Immature natural killer cell (primary cell): ENCODE results near the gene DAB2IP. TPM values are rescaled to one million over a fixed set of nuclear protein-coding genes. Genes with fewer than 3 reads are reported as not detected.

Experiments
- DNase-seq, 3 donors: peaks; one replicate each; pipeline ENCODE4 v3.0.0; 2022; ENCODE audit warnings: mixed read lengths in 1 of 3
- H3K27ac Mint-ChIP-seq, 6 donors: one replicate each; pipeline ENCODE4 v1.8.0; 2020; ENCODE audit warnings: mixed read lengths in 6 of 6, mild to moderate bottlenecking in 5 of 6, inconsistent platforms in 4 of 6, moderate library complexity in 3 of 6
- H3K27me3 Mint-ChIP-seq, 3 donors: one replicate each; pipeline ENCODE4 v1.8.0; 2020 to 2021; ENCODE audit warnings: low read depth in 3 of 3, mild to moderate bottlenecking in 3 of 3, mixed read lengths in 3 of 3, moderate library complexity in 3 of 3, inconsistent platforms in 1 of 3
- H3K36me3 Mint-ChIP-seq, 3 donors: one replicate each; pipeline ENCODE4 v1.8.0; 2020; ENCODE audit warnings: mixed read lengths in 3 of 3, inconsistent platforms in 2 of 3, mild to moderate bottlenecking in 2 of 3
- H3K4me1 Mint-ChIP-seq, 2 donors: one replicate each; pipeline ENCODE4 v1.8.0; 2020; ENCODE audit warnings: inconsistent platforms in 2 of 2, mild to moderate bottlenecking in 2 of 2, mixed read lengths in 2 of 2, moderate library complexity in 1 of 2
- H3K4me3 Mint-ChIP-seq, 5 donors: one replicate each; pipeline ENCODE4 v1.8.0; 2020; ENCODE audit warnings: mild to moderate bottlenecking in 5 of 5, mixed read lengths in 5 of 5, inconsistent platforms in 3 of 5, moderate library complexity in 3 of 5
- H3K9me3 Mint-ChIP-seq, 6 donors: one replicate each; pipeline ENCODE4 v1.8.0; 2020; ENCODE audit warnings: mild to moderate bottlenecking in 6 of 6, mixed read lengths in 6 of 6, inconsistent platforms in 4 of 6, moderate library complexity in 3 of 6
- polyA plus RNA-seq, 3 donors: library from polyadenylated mRNA; unstranded; fragments of 300-500 nt; fragmentation: Illumina TruSeq; gene quantifications; one replicate each; pipeline ENCODE4 v1.2.3, GENCODE V29; 2021

DAB2IP gene
- polyA plus RNA-seq, 3 donors from 2014 or later, result 0.06 to 1.1 TPM; not detected in 1

DNA sequence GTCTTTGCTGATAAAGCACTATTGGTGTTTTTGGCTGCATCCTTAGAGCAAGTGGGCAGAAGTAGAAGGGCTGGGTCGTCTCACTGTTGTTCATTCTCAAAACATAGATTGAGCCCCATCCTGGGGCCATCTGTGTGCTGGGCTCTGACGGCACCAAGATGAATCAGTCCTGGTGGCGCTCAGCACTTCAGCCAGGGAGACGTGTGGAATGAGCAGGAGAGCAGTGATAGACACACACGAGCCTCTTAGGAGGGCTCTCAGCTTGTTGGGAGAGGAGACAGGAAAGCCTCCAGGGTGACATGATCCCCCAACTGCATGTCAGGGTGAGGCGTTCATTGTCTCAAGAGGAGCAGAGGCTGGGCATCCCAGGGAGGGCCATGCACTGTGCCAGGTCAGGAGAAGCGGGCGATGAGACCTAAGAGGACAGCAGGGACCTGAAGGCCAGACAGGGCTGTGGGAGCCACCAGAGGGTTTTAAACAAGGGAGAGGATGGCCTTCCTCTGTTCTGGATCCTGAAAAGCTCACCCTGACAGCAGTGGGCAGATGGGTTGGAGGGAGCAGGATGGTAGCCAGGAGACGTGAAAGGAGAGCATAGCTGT, 115.8 kb downstream of the DAB2IP start:
- Mint-ChIP-seq H3K27me3 (peaks cover 0 to 5% (median 3%) of the 10 kb centered on the region in 3 donors), H3K9me3 (no peaks in the 10 kb centered on the region), H3K4me3 (no peak overlapping the region), H3K27ac (no peak overlapping the region), H3K36me3 (no peaks in the 10 kb centered on the region), H3K4me1 (no peaks in the 10 kb centered on the region)
- no peak for DNase-seq

DNA sequence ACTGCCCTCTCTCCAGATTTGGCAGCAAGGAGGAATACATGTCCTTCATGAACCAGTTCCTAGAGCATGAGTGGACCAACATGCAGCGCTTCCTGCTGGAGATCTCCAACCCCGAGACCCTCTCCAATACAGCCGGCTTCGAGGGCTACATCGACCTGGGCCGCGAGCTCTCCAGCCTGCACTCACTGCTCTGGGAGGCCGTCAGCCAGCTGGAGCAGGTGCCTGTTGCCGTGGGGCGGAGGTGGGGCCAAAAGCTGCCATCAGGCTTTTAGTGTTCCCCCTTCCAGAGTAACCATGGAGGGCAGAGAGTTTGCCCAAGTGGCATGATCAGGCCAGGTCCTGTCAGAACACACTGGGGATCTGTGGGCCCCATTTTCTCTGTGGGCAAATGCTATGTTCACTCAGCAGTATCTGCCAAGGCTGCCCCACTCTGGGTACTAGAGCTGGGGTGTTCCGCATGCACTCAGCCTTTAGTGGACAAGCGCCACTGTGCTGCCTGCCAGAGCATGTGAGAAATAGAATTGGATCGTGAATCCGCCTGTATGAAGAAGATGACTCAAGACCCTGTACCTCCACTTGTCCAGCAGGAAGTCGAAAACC, 117.1 kb downstream of the DAB2IP start:
- Mint-ChIP-seq H3K4me1 (no peaks in the 10 kb centered on the region), H3K27ac (no peak overlapping the region), H3K9me3 (no peaks in the 10 kb centered on the region), H3K27me3 (peaks cover 0 to 5% (median 3%) of the 10 kb centered on the region in 3 donors), H3K36me3 (no peaks in the 10 kb centered on the region), H3K4me3 (no peak overlapping the region)
- DNase-seq, result no peak

DNA sequence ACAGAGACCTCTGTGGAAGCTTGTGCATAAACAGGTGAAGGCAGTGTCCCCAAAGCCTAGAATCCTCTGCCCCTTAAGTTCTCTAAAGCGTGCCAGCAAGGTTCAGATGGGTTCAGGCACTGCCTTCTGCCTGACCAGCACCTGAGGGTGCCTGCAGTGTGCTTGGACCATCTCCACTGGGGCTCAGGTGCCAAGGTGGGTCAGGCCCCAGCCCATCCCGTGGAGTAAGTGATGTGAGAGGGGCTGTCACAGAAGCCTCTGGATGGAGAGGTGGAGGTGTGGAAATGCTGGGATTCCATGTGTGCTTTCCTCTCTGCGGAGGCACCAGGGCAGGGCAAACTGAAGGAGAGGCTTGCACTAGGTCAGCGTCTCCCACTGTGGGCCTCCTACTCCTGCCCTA, 118.5 kb downstream of the DAB2IP start:
- no peak overlapping the region for H3K27ac Mint-ChIP-seq
- no peak for DNase-seq
- no peaks in the 10 kb centered on the region for H3K36me3 Mint-ChIP-seq
- no peak overlapping the region for H3K4me3 Mint-ChIP-seq
- H3K27me3 Mint-ChIP-seq, result peaks cover 0 to 5% (median 1%) of the 10 kb centered on the region in 3 donors
- H3K4me1 Mint-ChIP-seq, result no peaks in the 10 kb centered on the region
- no peaks in the 10 kb centered on the region for H3K9me3 Mint-ChIP-seq

DNA sequence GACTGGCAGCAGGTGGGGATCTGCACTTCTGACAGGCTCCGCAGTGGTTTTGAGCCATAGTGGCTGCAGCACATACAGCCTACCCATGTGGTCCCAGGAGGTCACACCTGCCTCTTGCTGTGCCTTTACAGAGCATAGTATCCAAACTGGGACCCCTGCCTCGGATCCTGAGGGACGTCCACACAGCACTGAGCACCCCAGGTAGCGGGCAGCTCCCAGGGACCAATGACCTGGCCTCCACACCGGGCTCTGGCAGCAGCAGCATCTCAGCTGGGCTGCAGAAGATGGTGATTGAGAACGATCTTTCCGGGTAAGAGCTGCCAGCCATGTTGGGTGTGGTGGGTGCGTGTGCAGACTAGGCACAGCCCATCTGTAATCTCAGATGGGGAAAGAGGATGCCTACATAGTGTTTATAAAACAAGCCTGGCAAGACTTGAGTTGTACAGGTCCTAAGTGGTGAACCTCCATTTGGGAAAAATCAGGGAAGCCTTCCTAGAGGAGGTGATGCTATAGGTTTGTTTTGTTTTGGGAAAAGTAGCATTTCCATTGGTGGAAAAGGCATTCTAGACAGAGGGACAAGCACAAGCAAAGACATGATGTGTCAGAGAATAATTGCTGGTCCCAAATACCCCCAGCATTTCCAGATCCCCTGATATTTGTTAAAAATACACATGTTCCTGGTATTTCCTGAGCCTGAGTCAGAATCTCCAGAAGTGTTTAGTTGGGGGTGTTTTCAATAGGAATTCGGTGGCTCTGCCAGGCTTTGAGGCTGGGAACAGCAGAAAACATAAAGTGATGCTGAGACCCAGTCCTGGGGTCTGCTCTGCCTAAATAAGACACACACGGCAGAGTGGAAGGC, 119.2 kb downstream of the DAB2IP start:
- no peaks in the 10 kb centered on the region for H3K36me3 Mint-ChIP-seq
- H3K4me3 Mint-ChIP-seq, result no peak overlapping the region
- peaks cover 1 to 5% (median 2%) of the 10 kb centered on the region in 3 donors for H3K27me3 Mint-ChIP-seq
- H3K4me1 Mint-ChIP-seq, result no peaks in the 10 kb centered on the region
- no peak for DNase-seq
- H3K27ac Mint-ChIP-seq, result no peak overlapping the region
- no peaks in the 10 kb centered on the region for H3K9me3 Mint-ChIP-seq

DNA sequence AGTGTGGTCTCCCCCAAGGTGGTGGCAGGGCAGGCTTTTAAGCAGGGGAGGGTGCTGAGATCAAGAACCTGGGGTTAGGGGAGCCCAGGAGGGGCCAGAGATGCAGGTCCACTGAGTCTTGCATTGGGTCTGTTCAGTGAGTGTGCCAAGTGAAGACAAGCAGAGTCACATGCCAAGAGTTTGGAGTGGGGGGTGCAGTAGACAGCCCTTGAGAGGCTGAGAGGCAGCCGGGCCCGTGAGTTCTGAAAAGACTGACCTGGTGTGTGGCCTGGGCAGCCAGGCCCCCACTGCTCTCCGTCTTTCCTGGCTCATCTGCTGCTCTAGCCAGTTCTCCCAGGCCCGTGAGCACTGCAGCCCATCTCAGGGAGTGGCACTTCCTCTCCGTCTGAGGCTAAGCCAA, 120.0 kb downstream of the DAB2IP start:
- Mint-ChIP-seq H3K27me3 (peaks cover 1 to 5% (median 2%) of the 10 kb centered on the region in 3 donors), H3K4me1 (no peaks in the 10 kb centered on the region), H3K9me3 (peaks cover 0 to 2% (median 0%) of the 10 kb centered on the region in 6 donors), H3K4me3 (no peak overlapping the region), H3K36me3 (no peaks in the 10 kb centered on the region), H3K27ac (no peak overlapping the region)
- DNase-seq, result no peak

DNA sequence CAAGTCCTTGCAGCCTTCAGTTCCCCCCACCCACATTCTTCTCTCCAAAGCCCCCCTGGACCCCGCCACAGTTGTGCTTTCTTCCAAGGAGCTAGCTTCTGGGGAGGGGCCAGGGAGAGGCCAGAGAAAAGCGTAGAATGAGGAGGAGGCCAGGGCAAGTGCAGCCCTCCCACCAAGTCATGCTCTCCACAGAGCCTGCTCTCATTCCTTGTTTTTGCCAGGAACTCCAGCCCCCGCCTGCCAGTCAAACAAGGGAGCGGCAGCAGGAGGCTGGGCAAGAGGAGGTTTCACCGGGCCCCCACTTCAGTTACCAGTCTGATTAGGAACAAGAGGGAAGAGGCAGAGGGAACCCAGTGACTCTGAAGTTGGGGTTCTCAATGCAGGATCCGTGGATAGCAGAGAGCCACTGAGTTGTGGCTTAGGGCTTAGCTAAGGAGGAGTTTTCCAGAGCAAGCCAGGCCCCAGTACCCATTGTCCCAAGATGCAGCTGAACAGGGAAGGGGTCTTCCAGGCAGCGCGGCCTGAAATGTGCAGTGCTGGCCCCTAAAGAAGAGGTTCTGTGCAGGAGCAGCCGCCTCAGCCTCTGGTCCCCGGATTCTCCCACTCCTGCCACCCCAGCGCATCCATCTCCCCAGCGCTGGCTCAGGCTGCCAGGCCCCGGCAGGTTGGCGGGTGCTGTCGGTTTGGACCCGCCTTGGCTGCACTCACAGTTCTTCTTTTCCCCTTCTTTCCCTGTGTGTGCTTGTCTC, 120.6 kb downstream of the DAB2IP start:
- Mint-ChIP-seq H3K4me1 (no peaks in the 10 kb centered on the region), H3K27me3 (peaks cover 1 to 3% (median 2%) of the 10 kb centered on the region in 3 donors), H3K9me3 (peaks cover 0 to 2% (median 0%) of the 10 kb centered on the region in 6 donors), H3K27ac (no peak overlapping the region), H3K36me3 (no peaks in the 10 kb centered on the region), H3K4me3 (no peak overlapping the region)
- DNase-seq, result no peak

DNA sequence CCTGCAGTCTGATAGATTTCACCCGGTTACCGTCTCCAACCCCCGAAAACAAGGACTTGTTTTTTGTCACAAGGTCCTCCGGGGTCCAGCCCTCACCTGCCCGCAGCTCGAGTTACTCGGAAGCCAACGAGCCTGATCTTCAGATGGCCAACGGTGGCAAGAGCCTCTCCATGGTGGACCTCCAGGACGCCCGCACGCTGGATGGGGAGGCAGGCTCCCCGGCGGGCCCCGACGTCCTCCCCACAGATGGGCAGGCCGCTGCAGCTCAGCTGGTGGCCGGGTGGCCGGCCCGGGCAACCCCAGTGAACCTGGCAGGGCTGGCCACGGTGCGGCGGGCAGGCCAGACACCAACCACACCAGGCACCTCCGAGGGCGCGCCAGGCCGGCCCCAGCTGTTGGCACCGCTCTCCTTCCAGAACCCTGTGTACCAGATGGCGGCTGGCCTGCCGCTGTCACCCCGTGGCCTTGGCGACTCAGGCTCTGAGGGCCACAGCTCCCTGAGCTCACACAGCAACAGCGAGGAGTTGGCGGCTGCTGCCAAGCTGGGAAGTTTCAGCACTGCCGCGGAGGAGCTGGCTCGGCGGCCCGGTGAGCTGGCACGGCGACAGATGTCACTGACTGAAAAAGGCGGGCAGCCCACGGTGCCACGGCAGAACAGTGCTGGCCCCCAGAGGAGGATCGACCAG, 121.3 kb downstream of the DAB2IP start:
- no peaks in the 10 kb centered on the region for H3K36me3 Mint-ChIP-seq

DNA sequence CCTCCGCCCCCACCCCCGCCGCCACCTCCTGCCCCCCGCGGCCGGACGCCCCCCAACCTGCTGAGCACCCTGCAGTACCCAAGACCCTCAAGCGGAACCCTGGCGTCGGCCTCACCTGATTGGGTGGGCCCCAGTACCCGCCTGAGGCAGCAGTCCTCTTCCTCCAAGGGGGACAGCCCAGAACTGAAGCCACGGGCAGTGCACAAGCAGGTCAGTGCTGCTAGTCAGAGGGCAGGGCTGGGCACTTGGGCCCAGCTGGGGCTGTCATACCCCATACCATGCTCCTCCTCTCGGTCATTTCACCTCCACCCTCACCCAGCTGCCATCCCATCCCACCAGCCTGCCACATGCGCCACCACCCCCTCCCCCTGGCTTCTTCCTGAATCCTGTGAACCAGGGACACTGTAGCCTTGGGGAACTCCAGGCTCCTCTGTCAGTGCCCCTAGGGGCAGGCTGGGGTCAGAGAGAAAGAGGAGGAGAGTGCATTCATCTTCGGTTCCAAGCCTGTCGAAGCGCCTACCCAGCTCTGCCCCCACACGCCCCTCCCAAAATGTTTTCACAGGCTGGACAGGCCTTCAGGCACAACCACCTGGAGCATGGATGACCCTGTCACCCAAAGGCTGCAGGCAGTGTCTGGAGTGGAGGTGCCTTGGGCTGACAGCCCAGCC, 122.0 kb downstream of the DAB2IP start:
- Mint-ChIP-seq H3K9me3 (peaks cover 0 to 2% (median 0%) of the 10 kb centered on the region in 6 donors), H3K27me3 (peaks cover 0 to 2% (median 0%) of the 10 kb centered on the region in 3 donors), H3K4me3 (no peak overlapping the region), H3K4me1 (no peaks in the 10 kb centered on the region), H3K27ac (no peak overlapping the region), H3K36me3 (no peaks in the 10 kb centered on the region)
- DNase-seq, result no peak

More for the DNA sequence above, 121.3 kb downstream of the DAB2IP start:
- Mint-ChIP-seq H3K27me3 (peaks cover 1 to 2% (median 2%) of the 10 kb centered on the region in 3 donors), H3K4me1 (no peaks in the 10 kb centered on the region), H3K27ac (no peak overlapping the region), H3K4me3 (no peak overlapping the region), H3K9me3 (peaks cover 0 to 2% (median 0%) of the 10 kb centered on the region in 6 donors)
- DNase-seq, result no peak

DNA sequence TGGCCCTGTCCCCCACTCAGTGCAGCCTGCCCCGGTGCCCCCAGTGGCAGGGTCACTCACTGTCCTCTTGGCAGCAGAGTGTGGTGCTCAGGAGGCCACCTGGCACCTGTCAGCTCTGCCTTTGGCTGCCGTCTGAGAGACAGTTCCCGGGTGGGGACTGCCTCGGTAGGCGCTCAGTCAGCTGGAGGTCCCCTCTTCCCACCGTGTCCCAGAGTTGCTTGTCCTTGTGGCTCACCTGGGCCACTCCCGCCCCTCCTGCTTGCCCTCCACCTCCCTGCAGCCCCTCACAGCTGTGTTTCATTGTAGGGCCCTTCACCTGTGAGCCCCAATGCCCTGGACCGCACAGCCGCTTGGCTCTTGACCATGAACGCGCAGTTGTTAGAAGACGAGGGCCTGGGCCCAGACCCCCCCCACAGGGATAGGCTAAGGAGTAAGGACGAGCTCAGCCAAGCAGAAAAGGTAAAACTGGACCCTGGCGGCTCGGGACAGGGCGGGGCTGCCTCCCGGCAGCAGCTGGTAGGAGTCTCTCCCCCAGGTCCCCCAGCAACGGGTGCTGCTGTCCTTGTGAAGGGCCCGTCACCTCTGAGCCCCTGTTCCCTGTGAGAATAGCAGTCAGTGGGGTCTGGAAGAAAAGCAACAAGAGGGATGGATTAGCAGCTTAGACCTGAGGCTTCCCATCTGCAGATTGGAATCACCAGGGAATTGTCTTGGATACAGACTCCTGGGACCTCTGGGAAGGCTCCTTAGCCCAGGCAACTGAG, 122.7 kb downstream of the DAB2IP start:
- Mint-ChIP-seq H3K27me3 (peaks cover 0 to 5% (median 0%) of the 10 kb centered on the region in 3 donors), H3K36me3 (no peaks in the 10 kb centered on the region), H3K4me3 (no peak overlapping the region), H3K4me1 (no peaks in the 10 kb centered on the region), H3K9me3 (peaks cover 0 to 4% (median under 1%) of the 10 kb centered on the region in 6 donors), H3K27ac (no peak overlapping the region)
- DNase-seq, result no peak

DNA sequence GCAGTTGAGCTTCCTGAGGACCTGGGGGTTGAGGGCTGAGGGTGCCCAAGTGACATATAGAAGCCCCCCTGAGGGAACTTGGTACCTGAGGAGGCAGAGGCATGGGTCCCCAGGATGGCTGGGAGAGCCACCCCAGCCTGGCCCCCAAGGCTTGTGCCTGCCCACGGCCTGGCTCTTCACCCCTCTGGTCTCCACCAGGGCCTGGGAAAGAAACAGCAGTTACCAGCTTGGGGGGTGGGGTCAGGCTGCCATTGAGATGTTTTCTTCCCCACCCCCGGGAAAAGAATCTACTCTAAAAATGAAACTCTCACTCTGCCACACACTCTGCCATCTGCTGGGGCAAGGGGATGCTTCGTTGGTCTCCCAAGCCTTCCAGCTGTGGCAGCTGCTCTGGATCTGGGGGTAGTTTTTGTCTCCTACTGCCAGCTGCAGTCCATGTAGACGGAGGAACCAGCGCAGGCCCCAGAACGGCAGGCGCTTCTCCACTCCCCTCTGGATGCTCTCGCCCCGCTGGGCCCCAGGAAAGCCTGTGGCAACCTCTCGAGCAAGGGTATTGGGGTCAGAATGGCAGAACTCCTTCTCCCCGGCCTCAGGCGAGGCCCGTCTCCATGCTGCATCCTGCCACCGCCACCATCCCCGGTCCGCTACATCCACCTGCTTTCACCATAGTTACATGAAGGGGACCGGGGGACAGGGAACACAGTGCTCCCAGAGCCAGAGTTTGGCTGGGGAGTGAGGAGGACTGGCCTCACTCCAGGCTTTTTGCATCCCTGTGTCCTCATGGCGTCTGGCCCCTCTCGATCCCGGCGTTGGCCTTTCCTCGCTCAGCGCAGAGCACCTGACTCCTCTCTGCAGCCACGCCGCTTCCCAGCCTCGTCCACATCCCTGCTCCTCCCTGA, 123.5 kb downstream of the DAB2IP start:
- no peak for DNase-seq
- H3K4me1 Mint-ChIP-seq, result no peaks in the 10 kb centered on the region
- no peak overlapping the region for H3K4me3 Mint-ChIP-seq
- no peak overlapping the region for H3K27ac Mint-ChIP-seq
- H3K9me3 Mint-ChIP-seq, result peaks cover 0 to 4% (median under 1%) of the 10 kb centered on the region in 6 donors
- H3K27me3 Mint-ChIP-seq, result peaks cover 0 to 5% (median 0%) of the 10 kb centered on the region in 3 donors
- H3K36me3 Mint-ChIP-seq, result no peaks in the 10 kb centered on the region

DNA sequence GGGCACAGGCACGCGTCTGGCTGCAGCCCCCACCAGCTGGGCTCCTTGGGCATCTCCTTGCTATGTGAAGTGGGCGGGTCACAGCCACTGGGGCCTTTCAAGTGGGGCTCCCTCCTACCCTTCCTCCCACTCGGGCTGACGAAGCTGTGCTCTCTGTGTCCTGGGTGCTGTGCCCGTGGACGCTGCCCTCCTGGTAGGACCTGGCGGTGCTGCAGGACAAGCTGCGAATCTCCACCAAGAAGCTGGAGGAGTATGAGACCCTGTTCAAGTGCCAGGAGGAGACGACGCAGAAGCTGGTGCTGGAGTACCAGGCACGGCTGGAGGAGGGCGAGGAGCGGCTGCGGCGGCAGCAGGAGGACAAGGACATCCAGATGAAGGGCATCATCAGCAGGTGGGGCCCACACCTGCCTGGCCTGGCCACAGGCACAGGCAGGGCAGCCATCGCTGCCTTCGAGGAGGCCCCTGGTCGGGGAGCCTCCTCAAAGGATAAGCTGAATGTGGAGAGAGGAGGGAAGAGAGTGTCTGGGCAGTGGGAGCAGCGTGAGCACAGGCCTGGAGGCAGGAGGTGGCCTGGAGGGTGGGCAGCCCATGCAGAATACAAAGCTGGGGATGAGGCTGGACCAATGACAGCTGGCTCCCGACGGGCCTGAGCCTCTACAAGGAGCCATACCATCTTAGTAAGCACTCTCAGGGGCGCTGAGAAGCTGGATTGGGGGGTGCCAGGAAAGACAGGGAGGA, 124.7 kb downstream of the DAB2IP start:
- H3K27me3 Mint-ChIP-seq, result peaks cover 0 to 5% (median 0%) of the 10 kb centered on the region in 3 donors
- no peaks in the 10 kb centered on the region for H3K36me3 Mint-ChIP-seq
- DNase-seq, result no peak
- H3K9me3 Mint-ChIP-seq, result peaks cover 0 to 4% (median under 1%) of the 10 kb centered on the region in 6 donors
- no peak overlapping the region for H3K27ac Mint-ChIP-seq
- no peak overlapping the region for H3K4me3 Mint-ChIP-seq
- no peaks in the 10 kb centered on the region for H3K4me1 Mint-ChIP-seq
